ENCODE results near the gene BANF1. TPM values are rescaled to one million over a fixed set of nuclear protein-coding genes. Genes with fewer than 3 reads are reported as not detected.

BANF1 gene
- total RNA-seq, 1 experiment from 2014 or later = 386 TPM

DNA sequence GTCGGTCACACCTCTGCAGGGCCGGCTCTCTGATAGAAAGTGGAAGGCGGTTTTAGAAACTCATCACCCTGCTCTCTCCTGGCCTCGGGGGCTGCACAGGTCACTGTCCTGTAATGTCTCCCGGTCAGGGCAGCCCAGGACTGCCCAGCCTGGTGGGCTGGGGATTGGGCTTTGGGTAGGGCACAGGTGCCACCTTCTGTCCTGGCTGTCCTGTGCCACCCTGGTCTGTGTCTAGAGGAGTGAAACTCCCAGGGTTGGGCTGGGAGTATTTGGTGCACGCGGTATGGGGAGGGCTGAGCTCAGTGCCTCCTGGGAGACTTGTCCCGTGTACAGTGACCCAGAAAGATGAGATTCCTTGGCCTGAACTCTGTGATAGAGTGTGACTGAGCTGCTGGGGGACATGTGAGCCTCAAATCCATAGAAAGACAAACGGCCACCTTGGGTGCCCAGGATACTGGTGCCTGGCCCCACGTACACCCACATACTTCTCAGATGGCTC, 23.0 kb upstream of the BANF1 start:
- no peaks in the 10 kb centered on the region for H3K9me3 ChIP-seq (ENCODE audit: insufficient read depth, low read depth)
- intact Hi-C loops (cut with micrococcal nuclease; ENCODE audit: unreplicated experiment) = no loop called here
- H3K79me2 ChIP-seq (ENCODE audit: low read depth) = no peaks in the 10 kb centered on the region
- no peaks in the 10 kb centered on the region for H3K27me3 ChIP-seq (ENCODE audit: insufficient read depth, low read depth)
- no peak overlapping the region for H3K27ac ChIP-seq
- peaks cover 28% of the 10 kb centered on the region; the same call in 1 of the 2 replicates for H3F3A ChIP-seq (ENCODE audit: insufficient read depth, low read depth)
- CTCF ChIA-PET = interaction anchor here (0.6 kb wide), 1 partner anchor 268 kb away, joined by 10 read pairs; no protein-coding TSS in a partner anchor
- POLR2A ChIA-PET (ENCODE audit: unreplicated experiment) = interaction anchor here (0.6 to 0.7 kb wide), 3 partner anchors 56 to 121 kb away, joined by 3 to 8 read pairs (median 4); no protein-coding TSS in a partner anchor
- H3K9me2 ChIP-seq (ENCODE audit: insufficient read depth) = no peaks in the 10 kb centered on the region
- no peak overlapping the region for H3K4me3 ChIP-seq
- peaks cover 10% of the 10 kb centered on the region; the same call in 1 of the 2 replicates for H3K36me3 ChIP-seq (ENCODE audit: low read depth)
- H4K20me1 ChIP-seq (ENCODE audit: insufficient read depth) = peaks cover 12% of the 10 kb centered on the region; the same call in 1 of the 2 replicates
- H2AFZ ChIP-seq = no peak overlapping the region
- DNase-seq = no peak
- H3K4me1 ChIP-seq (replicated peaks; ENCODE audit: insufficient read depth) = no peaks in the 10 kb centered on the region
- no peak overlapping the region for H3K4me2 ChIP-seq
- BruUV-seq (replicated peaks) = no TSS peak
- TF ChIP-seq EZH2 (IDR thresholded peaks at IDR 0.05; ENCODE audit: low read depth) = no peak
- TF ChIP-seq, protein P1, sequence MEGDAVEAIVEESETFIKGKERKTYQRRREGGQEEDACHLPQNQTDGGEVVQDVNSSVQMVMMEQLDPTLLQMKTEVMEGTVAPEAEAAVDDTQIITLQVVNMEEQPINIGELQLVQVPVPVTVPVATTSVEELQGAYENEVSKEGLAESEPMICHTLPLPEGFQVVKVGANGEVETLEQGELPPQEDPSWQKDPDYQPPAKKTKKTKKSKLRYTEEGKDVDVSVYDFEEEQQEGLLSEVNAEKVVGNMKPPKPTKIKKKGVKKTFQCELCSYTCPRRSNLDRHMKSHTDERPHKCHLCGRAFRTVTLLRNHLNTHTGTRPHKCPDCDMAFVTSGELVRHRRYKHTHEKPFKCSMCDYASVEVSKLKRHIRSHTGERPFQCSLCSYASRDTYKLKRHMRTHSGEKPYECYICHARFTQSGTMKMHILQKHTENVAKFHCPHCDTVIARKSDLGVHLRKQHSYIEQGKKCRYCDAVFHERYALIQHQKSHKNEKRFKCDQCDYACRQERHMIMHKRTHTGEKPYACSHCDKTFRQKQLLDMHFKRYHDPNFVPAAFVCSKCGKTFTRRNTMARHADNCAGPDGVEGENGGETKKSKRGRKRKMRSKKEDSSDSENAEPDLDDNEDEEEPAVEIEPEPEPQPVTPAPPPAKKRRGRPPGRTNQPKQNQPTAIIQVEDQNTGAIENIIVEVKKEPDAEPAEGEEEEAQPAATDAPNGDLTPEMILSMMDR (conservative IDR thresholded peaks at IDR 0.05) = no peak

DNA sequence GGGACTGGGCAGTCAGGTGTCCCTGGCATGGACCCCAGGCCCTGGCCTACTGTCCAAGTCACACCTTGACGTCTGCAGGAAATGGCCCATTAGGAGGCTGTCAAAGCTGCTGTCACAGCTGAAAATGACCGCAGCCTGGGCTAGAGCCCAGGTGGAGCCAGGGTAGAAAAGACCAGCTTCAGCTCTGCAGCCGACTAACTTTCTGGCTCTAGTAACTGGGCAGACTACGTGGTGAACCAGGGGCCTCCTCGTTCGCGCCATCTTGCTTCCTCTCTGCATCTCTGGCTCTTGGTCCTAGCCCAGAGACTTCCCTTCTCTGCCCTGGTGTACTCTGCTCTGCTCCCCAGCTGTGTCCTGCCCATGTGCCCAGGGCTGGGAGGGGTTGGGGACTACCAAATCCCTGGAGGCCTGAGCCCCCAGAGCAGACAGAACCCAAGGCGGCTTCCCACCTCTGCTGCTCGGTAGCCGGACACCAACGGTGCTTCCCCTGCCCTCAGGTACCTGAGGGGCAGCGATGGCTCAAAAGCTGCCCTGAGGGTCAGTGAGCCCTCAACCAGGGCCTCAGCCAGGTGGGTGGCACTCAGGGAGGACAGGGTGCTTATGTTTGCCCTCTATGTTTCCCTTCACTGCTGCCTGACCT, 21.1 kb upstream of the BANF1 start:
- ChIA-PET CTCF (no interaction called here), POLR2A (ENCODE audit: unreplicated experiment) (no interaction called here)
- Histone ChIP-seq H3K4me1 (replicated peaks; ENCODE audit: insufficient read depth) (no peaks in the 10 kb centered on the region), H3K27ac (no peak overlapping the region), H3K9me3 (ENCODE audit: insufficient read depth, low read depth) (no peaks in the 10 kb centered on the region), H3K9me2 (ENCODE audit: insufficient read depth) (no peaks in the 10 kb centered on the region), H3K4me2 (no peak overlapping the region), H2AFZ (no peak overlapping the region), H3K27me3 (ENCODE audit: insufficient read depth, low read depth) (no peaks in the 10 kb centered on the region), H3K79me2 (ENCODE audit: low read depth) (no peaks in the 10 kb centered on the region), H3K4me3 (no peak overlapping the region), H3F3A (ENCODE audit: insufficient read depth, low read depth) (peaks cover 24% of the 10 kb centered on the region; the same call in 1 of the 2 replicates), H3K36me3 (ENCODE audit: low read depth) (peaks cover 7% of the 10 kb centered on the region; the same call in 1 of the 2 replicates), H4K20me1 (ENCODE audit: insufficient read depth) (peaks cover 7% of the 10 kb centered on the region; the same call in 1 of the 2 replicates)
- BruUV-seq (replicated peaks) = no TSS peak
- DNase-seq = no peak
- TF ChIP-seq, protein P1 (conservative IDR thresholded peaks at IDR 0.05) = no peak
- TF ChIP-seq EZH2 (IDR thresholded peaks at IDR 0.05; ENCODE audit: low read depth) = no peak
- intact Hi-C loops (cut with micrococcal nuclease; ENCODE audit: unreplicated experiment) = no loop called here

DNA sequence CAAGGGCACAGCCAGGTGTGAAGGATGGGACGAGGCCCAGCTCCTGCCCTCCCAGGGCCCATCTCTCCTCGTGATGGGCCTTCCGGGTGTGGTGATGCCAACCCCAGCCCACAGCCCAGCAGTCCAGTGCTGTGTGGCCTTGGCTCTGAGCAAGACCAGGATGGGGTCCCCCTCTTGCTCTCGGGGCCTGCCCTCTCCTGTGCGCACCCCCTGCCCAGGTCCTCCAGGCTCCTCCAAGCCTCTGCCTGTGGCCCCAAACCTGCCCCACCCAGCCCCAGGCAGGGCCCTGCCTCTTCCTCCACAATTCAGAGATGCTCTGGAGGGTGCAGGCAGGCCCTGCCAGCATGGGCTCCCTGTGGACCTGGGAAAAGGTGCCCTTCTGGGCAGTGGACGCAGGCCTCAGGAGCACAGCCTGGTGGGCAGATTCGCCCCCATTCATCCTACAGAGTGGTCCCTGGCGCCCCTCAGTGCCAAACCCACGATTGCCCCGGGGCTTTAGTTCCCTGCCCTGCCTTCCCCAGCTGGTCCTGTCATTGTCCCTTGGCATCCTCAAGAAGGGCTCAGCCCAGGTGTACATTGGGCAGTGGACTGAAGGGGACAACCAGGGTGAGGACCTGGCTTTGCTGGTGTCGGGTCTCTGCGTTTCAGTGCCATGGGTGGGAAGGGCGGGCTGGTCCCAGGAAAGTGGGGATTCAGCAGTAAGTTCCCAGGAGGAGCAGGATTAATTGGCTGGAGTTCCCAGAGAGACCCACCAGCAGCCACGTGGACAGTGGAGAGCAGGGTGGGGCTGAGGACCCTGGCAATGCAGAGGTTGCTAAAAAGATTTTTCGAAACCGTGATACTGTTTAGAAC, 20.1 kb upstream of the BANF1 start:
- no peak overlapping the region for H3K4me2 ChIP-seq
- H3F3A ChIP-seq (ENCODE audit: insufficient read depth, low read depth) = peaks cover 30% of the 10 kb centered on the region; the same call in 1 of the 2 replicates
- H3K36me3 ChIP-seq (ENCODE audit: low read depth) = 0 out of 2 replicates have a peak, but pooled peaks cover 4% of the 10 kb centered on the region
- ChIA-PET CTCF (interaction anchor here (0.6 to 0.7 kb wide), 2 partner anchors 98 to 146 kb away, joined by 4 to 5 read pairs; no protein-coding TSS in a partner anchor), POLR2A (ENCODE audit: unreplicated experiment) (no interaction called here)
- H2AFZ ChIP-seq = no peak overlapping the region
- no peak for DNase-seq
- H4K20me1 ChIP-seq (ENCODE audit: insufficient read depth) = 0 out of 2 replicates have a peak, but pooled peaks cover 1% of the 10 kb centered on the region
- TSS peak; percentile 6 for BruUV-seq (replicated peaks)
- TF ChIP-seq, protein P1 (conservative IDR thresholded peaks at IDR 0.05) = no peak
- TF ChIP-seq EZH2 (IDR thresholded peaks at IDR 0.05; ENCODE audit: low read depth) = no peak
- no peaks in the 10 kb centered on the region for H3K79me2 ChIP-seq (ENCODE audit: low read depth)
- no peaks in the 10 kb centered on the region for H3K9me2 ChIP-seq (ENCODE audit: insufficient read depth)
- H3K4me1 ChIP-seq (replicated peaks; ENCODE audit: insufficient read depth) = peaks cover 4% of the 10 kb centered on the region; the same call in 1 of the 2 replicates
- H3K27ac ChIP-seq = no peak overlapping the region
- no peaks in the 10 kb centered on the region for H3K9me3 ChIP-seq (ENCODE audit: insufficient read depth, low read depth)
- H3K27me3 ChIP-seq (ENCODE audit: insufficient read depth, low read depth) = no peaks in the 10 kb centered on the region
- intact Hi-C loops (cut with micrococcal nuclease; ENCODE audit: unreplicated experiment) = no loop called here
- H3K4me3 ChIP-seq = no peak overlapping the region
